ENCODE results near the gene BCL10. TPM values are rescaled to one million over a fixed set of nuclear protein-coding genes. Genes with fewer than 3 reads are reported as not detected.

The BCL10 gene
- polyA plus RNA-seq, 1 of the 3 experiments (the other 2 are of a cell fraction): 5.8 TPM

GRCh38 chr1:85313888-85314696, 37.7 kb upstream of the BCL10 start:
- Histone ChIP-seq H3K27me3 (ENCODE audit: insufficient read depth) (no peaks in the 10 kb centered on the region), H3K36me3 (replicated peaks in 1 of 2; ENCODE audit: control insufficient read depth in 1 of 2, insufficient read depth in 2 of 2, low read length in 1 of 2) (peaks cover 11 to 18% of the 10 kb centered on the region in 2 experiments), H3K9me3 (no peaks in the 10 kb centered on the region), H3K4me1 (ENCODE audit: control insufficient read depth in 1 of 2, insufficient read depth in 2 of 2, low read depth in 1 of 2, low read length in 1 of 2) (peaks cover 24 to 59% of the 10 kb centered on the region in 2 experiments), H3K4me3 (ENCODE audit: low read depth in 2 of 2, low read length in 1 of 2) (no peak overlapping the region), H3K9ac (peak overlapping the region; percentile 66), H4K20me1 (ENCODE audit: insufficient read depth) (no peaks in the 10 kb centered on the region), H3K79me2 (ENCODE audit: insufficient read depth) (peaks cover 54% of the 10 kb centered on the region), H3K27ac (ENCODE audit: low read depth in 2 of 2, low read length in 1 of 2) (peak overlapping the region; percentile 78 to 100), H3K4me2 (peak overlapping the region; percentile 53; the same call in 1 of the 2 replicates), H3K9me2 (no peaks in the 10 kb centered on the region), H3F3A (replicated peaks; ENCODE audit: insufficient read depth) (peaks cover 71% of the 10 kb centered on the region), H2AFZ (ENCODE audit: low read depth) (no peak overlapping the region)
- CTCF ChIA-PET: no interaction called here
- 22% methylated on average over 3 of the region's 3 CpGs for WGBS (ENCODE audit: low lambda C conversion rate)
- POLR2A ChIA-PET: no interaction called here
- no peak for DNase-seq
- no peak for TF ChIP-seq GABPA (IDR thresholded peaks at IDR 0.05; ENCODE audit: low read depth)
- TF ChIP-seq FOXJ3 (CRISPR knock-in tag; IDR thresholded peaks at IDR 0.05): no peak
- TF ChIP-seq REST (IDR thresholded peaks at IDR 0.05; ENCODE audit: low read depth, low read length): no peak
- peak; percentile 94 for TF ChIP-seq FOSL2 (IDR thresholded peaks at IDR 0.05; ENCODE audit: borderline replicate concordance, low read depth)
- no peak for TF ChIP-seq MXI1 (IDR thresholded peaks at IDR 0.05; ENCODE audit: low read depth, low read length)
- TF ChIP-seq SMC3 (IDR thresholded peaks at IDR 0.05; ENCODE audit: low read depth, low read length): no peak
- TF ChIP-seq FOXM1 (IDR thresholded peaks at IDR 0.05; ENCODE audit: low read depth): peak; percentile 75
- peak; percentile 57 to 98 for TF ChIP-seq EP300 (IDR thresholded peaks at IDR 0.05; ENCODE audit: borderline replicate concordance in 1 of 2, low read depth in 1 of 2, low read length in 1 of 2)
- peak; percentile 94 for TF ChIP-seq TEAD4 (IDR thresholded peaks at IDR 0.05; ENCODE audit: borderline replicate concordance, insufficient read depth)
- TF ChIP-seq NFIC (IDR thresholded peaks at IDR 0.05; ENCODE audit: borderline replicate concordance): peak; percentile 90
- TF ChIP-seq, protein P1, sequence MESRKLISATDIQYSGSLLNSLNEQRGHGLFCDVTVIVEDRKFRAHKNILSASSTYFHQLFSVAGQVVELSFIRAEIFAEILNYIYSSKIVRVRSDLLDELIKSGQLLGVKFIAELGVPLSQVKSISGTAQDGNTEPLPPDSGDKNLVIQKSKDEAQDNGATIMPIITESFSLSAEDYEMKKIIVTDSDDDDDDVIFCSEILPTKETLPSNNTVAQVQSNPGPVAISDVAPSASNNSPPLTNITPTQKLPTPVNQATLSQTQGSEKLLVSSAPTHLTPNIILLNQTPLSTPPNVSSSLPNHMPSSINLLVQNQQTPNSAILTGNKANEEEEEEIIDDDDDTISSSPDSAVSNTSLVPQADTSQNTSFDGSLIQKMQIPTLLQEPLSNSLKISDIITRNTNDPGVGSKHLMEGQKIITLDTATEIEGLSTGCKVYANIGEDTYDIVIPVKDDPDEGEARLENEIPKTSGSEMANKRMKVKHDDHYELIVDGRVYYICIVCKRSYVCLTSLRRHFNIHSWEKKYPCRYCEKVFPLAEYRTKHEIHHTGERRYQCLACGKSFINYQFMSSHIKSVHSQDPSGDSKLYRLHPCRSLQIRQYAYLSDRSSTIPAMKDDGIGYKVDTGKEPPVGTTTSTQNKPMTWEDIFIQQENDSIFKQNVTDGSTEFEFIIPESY (IDR thresholded peaks at IDR 0.05; ENCODE audit: borderline replicate concordance, low read depth): peak; percentile 83
- peak; percentile 98 for TF ChIP-seq MEF2A (IDR thresholded peaks at IDR 0.05; ENCODE audit: borderline replicate concordance, low read depth)
- TF ChIP-seq YY1 (IDR thresholded peaks at IDR 0.05; ENCODE audit: low read depth): 0 out of 2 replicates have a peak, but pooled peaks have one; percentile 25
- no peak for TF ChIP-seq RCOR1 (IDR thresholded peaks at IDR 0.05; ENCODE audit: low read length)
- TF ChIP-seq NRF1 (IDR thresholded peaks at IDR 0.05; ENCODE audit: low read depth, low read length): no peak
- peak; percentile 81 for TF ChIP-seq RXRA (IDR thresholded peaks at IDR 0.05; ENCODE audit: borderline replicate concordance, low read depth)
- TF ChIP-seq CTCF (IDR thresholded peaks at IDR 0.05): no peak
- TF ChIP-seq ELF1 (IDR thresholded peaks at IDR 0.05): no peak
- 0 out of 2 replicates have a peak, but pooled peaks have one; percentile 11 for TF ChIP-seq TAF1 (IDR thresholded peaks at IDR 0.05; ENCODE audit: borderline replicate concordance, low read depth, low read length)
- peak; percentile 96 for TF ChIP-seq TCF12 (IDR thresholded peaks at IDR 0.05)
- no peak for TF ChIP-seq RFX5 (IDR thresholded peaks at IDR 0.05; ENCODE audit: low read length)
- TF ChIP-seq USF2 (IDR thresholded peaks at IDR 0.05; ENCODE audit: borderline replicate concordance, low read depth, low read length): no peak
- peak; percentile 26; the same call in 1 of the 2 replicates for TF ChIP-seq USF1 (IDR thresholded peaks at IDR 0.05; ENCODE audit: borderline replicate concordance, low read depth)
- TF ChIP-seq SIN3A (IDR thresholded peaks at IDR 0.05; ENCODE audit: borderline replicate concordance, low read depth, low read length): peak; percentile 49; the same call in 1 of the 2 replicates

Measured in SK-N-SH (cell line).